OCI-LY3 (cell line): ENCODE measurements around the gene ZNF311.

Experiments
- H2AFZ ChIP-seq: fragments of 200-600, 300-600 bp; shearing (Covaris generic); 2 replicates; pipeline ENCODE4 v1.6.0; 2014; ENCODE audit warnings: antibody characterized with exemption, low read depth, low read length
- H3K27ac ChIP-seq: fragments of 200-600, 300-600 bp; sonication (generic); 2 replicates; pipeline ENCODE4 v1.5.1; 2014; ENCODE audit warnings: mild to moderate bottlenecking, low read length, moderate library complexity, mixed read lengths
- H3K27me3 ChIP-seq: fragments of 200-600, 300-600 bp; sonication (generic); 2 replicates; pipeline ENCODE4 v1.6.1; 2014; ENCODE audit warnings: low read depth, low read length, mixed read lengths
- H3K36me3 ChIP-seq: fragments of 200-600, 300-600 bp; sonication (generic); replicated peaks from 2 replicates; pipeline ENCODE3; 2014; ENCODE audit warnings: low read depth, low read length, mixed read lengths
- H3K4me1 ChIP-seq: fragments of 300-600, 200-600 bp; sonication (generic); 2 replicates; pipeline ENCODE4 v1.6.1; 2014; ENCODE audit warnings: low read length, mixed read lengths
- H3K4me2 ChIP-seq: fragments of 200-600, 300-600 bp; sonication (generic); 2 replicates; pipeline ENCODE4 v1.6.1; 2014; ENCODE audit warnings: low read length, mixed read lengths
- H3K4me3 ChIP-seq: fragments of 300-600, 200-600 bp; sonication (generic); 2 replicates; pipeline ENCODE4 v1.5.1; 2014; ENCODE audit warnings: antibody characterized with exemption, mild to moderate bottlenecking, low read length, moderate library complexity
- H3K79me2 ChIP-seq: fragments of 300-600, 200-600 bp; shearing (Covaris generic); 2 replicates; pipeline ENCODE4 v1.6.1; 2014; ENCODE audit warnings: mild to moderate bottlenecking, low read length, mixed read lengths
- H3K9ac ChIP-seq: fragments of 300-600, 200-600 bp; shearing (Covaris generic); 2 replicates; pipeline ENCODE4 v1.6.0; 2014; ENCODE audit warnings: mild to moderate bottlenecking, low read length, moderate library complexity
- H3K9me3 ChIP-seq: fragments of 200-600, 300-600 bp; shearing (Covaris generic); 2 replicates; pipeline ENCODE4 v1.6.1; 2014; ENCODE audit warnings: low read length, mixed read lengths; ENCODE audit not compliant: insufficient read depth
- H4K20me1 ChIP-seq: fragments of 200-600, 300-600 bp; sonication (generic); 2 replicates; pipeline ENCODE4 v1.6.1; 2016; ENCODE audit warnings: low read length, mixed read lengths; ENCODE audit not compliant: insufficient read depth
- EZH2phosphoT487 ChIP-seq: fragments of 200-600 bp; shearing (Covaris generic); IDR thresholded peaks from 2 replicates; pipeline ENCODE4 v1.6.1; 2018; ENCODE audit warnings: antibody characterized with exemption, mixed run types, low read depth
- TF ChIP-seq, protein P1 (sequence below): fragments of 200-600, 300-600 bp; sonication (generic); IDR thresholded peaks from 2 replicates; pipeline ENCODE4 v1.5.1; 2014; ENCODE audit warnings: antibody characterized with exemption, low read length, low read depth

The ZNF311 gene

DNA sequence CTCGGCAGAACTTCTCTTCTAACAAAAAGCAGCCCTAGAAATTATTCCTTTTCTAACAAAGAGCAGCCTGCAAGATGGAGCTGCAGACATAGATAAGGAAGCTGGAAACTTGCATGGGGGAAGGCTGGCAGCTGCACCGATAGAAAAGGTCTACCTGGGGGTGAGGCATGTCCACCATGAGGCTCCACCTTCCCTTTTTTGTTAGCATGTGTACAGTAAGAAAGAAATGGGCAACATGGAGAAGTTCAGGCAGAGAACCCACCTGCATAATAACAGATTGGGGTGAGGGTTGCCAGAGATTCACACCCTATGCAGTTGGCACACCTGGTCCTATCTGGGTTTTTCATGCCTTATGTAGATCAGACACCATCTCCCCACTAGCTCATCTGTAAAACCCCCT is 25.4 kb downstream of the ZNF311 start:
- Histone ChIP-seq H3K36me3 (no peaks in the 10 kb centered on the region), H3K4me3 (peak overlapping the region; percentile 88), H3K9me3 (no peaks in the 10 kb centered on the region), H3K4me1 (peaks cover 22% of the 10 kb centered on the region), H3K4me2 (peak overlapping the region; percentile 89), H3K27me3 (no peaks in the 10 kb centered on the region), H3K79me2 (no peaks in the 10 kb centered on the region), H2AFZ (no peak overlapping the region), H4K20me1 (no peaks in the 10 kb centered on the region), H3K9ac (0 out of 2 replicates have a peak overlapping the region, but pooled peaks have one; percentile 6), H3K27ac (no peak overlapping the region; the same call in 1 of the 2 replicates)
- TF ChIP-seq EZH2phosphoT487, result no peak
- TF ChIP-seq, protein P1, sequence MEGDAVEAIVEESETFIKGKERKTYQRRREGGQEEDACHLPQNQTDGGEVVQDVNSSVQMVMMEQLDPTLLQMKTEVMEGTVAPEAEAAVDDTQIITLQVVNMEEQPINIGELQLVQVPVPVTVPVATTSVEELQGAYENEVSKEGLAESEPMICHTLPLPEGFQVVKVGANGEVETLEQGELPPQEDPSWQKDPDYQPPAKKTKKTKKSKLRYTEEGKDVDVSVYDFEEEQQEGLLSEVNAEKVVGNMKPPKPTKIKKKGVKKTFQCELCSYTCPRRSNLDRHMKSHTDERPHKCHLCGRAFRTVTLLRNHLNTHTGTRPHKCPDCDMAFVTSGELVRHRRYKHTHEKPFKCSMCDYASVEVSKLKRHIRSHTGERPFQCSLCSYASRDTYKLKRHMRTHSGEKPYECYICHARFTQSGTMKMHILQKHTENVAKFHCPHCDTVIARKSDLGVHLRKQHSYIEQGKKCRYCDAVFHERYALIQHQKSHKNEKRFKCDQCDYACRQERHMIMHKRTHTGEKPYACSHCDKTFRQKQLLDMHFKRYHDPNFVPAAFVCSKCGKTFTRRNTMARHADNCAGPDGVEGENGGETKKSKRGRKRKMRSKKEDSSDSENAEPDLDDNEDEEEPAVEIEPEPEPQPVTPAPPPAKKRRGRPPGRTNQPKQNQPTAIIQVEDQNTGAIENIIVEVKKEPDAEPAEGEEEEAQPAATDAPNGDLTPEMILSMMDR, result no peak

DNA sequence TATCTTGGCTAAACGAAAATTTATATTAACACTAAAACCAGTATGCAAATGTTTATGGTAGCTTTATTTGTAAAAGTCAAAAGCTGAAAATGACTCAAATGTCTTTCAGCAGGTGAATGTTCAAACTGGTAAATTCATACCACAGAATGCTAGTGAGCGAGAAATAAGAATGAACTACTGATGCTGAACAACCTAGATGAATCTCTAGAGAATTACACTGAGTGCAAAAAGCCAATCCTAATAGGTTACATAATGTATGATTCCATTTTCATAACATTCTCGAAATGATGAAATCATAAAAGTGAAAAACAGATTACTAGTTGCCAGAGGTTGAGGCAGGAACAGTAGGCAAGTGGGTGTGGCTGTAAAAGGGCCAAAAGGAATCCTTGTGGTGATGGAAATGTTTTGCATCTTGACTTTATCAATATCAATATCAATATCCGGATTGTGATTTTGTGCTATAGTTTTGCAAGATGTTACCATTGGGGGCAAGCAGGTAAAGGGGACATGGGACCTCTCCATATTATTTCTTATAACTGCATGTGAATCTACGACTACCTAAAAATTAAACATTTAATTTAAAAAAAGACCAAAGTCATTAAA is 26.1 kb downstream of the ZNF311 start:
- no peak overlapping the region; the same call in 1 of the 2 replicates for H3K27ac ChIP-seq
- peak overlapping the region; percentile 89 for H3K4me2 ChIP-seq
- H3K79me2 ChIP-seq, result no peaks in the 10 kb centered on the region
- no peaks in the 10 kb centered on the region for H3K36me3 ChIP-seq
- peak overlapping the region; percentile 88 for H3K4me3 ChIP-seq
- H4K20me1 ChIP-seq, result no peaks in the 10 kb centered on the region
- TF ChIP-seq, protein P1, result no peak
- no peak for TF ChIP-seq EZH2phosphoT487
- no peaks in the 10 kb centered on the region for H3K27me3 ChIP-seq
- peaks cover 22% of the 10 kb centered on the region for H3K4me1 ChIP-seq
- H3K9ac ChIP-seq, result no peak overlapping the region
- no peaks in the 10 kb centered on the region for H3K9me3 ChIP-seq
- no peak overlapping the region for H2AFZ ChIP-seq

DNA sequence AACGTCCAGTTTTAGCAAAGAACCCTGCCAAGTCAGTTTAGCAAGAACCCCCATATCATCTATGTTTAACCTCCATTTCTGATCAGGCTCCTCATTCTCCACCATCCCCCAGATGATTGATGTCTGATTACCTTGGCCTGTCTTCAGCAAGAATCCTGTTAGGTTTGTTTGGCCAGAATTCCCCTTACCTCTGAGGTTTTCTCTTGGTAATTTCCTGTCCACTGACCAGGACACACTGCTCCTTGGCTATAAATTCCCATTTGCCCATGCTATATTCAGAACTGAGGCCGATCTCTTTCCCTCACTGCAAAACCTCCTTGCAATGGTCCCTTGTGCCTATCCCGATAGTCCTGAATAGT is 27.0 kb downstream of the ZNF311 start:
- peak overlapping the region; percentile 89; the same call in 1 of the 2 replicates for H3K4me2 ChIP-seq
- no peak overlapping the region for H3K27ac ChIP-seq
- H3K79me2 ChIP-seq, result no peaks in the 10 kb centered on the region
- TF ChIP-seq, protein P1, result no peak
- TF ChIP-seq EZH2phosphoT487, result no peak
- no peak overlapping the region; the same call in 1 of the 2 replicates for H3K4me3 ChIP-seq
- no peaks in the 10 kb centered on the region for H3K27me3 ChIP-seq
- H4K20me1 ChIP-seq, result no peaks in the 10 kb centered on the region
- H3K4me1 ChIP-seq, result peaks cover 22% of the 10 kb centered on the region
- no peaks in the 10 kb centered on the region for H3K36me3 ChIP-seq
- H3K9me3 ChIP-seq, result no peaks in the 10 kb centered on the region
- H3K9ac ChIP-seq, result no peak overlapping the region
- H2AFZ ChIP-seq, result no peak overlapping the region

DNA sequence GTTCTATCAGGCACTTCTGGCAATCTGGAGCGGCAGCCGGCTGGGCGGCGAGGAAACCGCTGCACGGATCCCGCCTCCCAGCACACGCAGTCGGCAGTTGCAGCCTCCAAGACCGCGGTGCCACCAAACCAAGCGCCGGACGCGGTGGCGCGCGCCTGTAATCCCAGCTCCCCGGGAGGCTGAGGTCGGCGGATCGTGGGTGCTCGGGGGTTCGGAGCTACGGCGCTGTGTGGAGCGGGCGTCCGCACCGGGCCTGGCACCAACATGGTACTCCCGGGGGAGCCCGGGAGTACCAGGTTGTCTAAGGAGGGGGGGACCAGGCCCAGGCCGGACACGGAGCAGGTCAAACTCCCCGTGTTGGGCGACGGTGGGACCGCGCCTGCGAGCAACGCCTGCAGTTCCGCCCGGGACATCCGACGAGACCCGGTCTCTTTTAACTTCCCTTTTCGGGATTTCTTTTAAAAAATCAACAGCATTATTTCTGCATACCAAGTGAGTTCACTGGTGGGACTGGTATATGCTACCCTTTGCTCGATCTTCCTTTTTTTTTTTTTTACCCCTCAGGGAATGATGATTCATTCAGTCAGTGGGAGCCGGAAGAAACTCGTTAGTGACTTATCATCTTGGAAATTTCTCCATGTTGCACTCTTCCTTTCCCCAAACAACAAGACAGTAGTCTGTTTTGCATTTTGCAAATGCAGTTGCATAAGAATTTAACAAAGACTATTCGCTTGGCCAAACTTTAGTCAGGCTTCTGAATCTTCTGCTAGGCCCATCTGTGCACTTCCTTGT is 27.6 kb downstream of the ZNF311 start:
- Histone ChIP-seq H3K36me3 (no peaks in the 10 kb centered on the region), H4K20me1 (no peaks in the 10 kb centered on the region), H2AFZ (no peak overlapping the region), H3K27ac (no peak overlapping the region), H3K79me2 (no peaks in the 10 kb centered on the region), H3K9me3 (no peaks in the 10 kb centered on the region), H3K4me2 (no peak overlapping the region), H3K4me1 (peaks cover 22% of the 10 kb centered on the region), H3K4me3 (no peak overlapping the region), H3K9ac (no peak overlapping the region), H3K27me3 (no peaks in the 10 kb centered on the region)
- no peak for TF ChIP-seq EZH2phosphoT487
- TF ChIP-seq, protein P1, result no peak
